ENCODE measurements around the gene LIG4.

DNA sequence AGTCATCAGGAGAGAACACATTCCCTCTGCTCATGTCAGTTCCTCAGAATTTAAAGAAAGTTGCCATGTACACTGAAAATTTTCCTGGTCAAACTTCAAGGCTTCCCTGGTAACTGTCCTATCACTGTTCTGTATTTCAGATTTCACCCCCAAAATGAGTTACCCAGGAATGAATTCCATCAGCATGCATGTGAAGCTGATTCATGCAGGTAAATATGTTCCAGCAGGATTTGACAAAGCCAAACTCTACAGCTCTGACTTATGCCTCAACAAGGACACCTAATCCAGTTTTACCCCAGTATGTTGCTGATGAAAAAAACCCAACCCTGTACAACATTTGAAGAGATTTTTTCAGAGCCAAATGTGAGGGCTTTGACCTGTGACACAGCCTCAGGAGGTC, 21.5 kb downstream of the LIG4 start:
- no peak for TF ChIP-seq EZH2 (IDR thresholded peaks at IDR 0.05; ENCODE audit: borderline replicate concordance, low read length)
- TF ChIP-seq, protein P1, sequence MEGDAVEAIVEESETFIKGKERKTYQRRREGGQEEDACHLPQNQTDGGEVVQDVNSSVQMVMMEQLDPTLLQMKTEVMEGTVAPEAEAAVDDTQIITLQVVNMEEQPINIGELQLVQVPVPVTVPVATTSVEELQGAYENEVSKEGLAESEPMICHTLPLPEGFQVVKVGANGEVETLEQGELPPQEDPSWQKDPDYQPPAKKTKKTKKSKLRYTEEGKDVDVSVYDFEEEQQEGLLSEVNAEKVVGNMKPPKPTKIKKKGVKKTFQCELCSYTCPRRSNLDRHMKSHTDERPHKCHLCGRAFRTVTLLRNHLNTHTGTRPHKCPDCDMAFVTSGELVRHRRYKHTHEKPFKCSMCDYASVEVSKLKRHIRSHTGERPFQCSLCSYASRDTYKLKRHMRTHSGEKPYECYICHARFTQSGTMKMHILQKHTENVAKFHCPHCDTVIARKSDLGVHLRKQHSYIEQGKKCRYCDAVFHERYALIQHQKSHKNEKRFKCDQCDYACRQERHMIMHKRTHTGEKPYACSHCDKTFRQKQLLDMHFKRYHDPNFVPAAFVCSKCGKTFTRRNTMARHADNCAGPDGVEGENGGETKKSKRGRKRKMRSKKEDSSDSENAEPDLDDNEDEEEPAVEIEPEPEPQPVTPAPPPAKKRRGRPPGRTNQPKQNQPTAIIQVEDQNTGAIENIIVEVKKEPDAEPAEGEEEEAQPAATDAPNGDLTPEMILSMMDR (conservative IDR thresholded peaks at IDR 0.05 in 1 of 2, IDR thresholded peaks at IDR 0.05 in 1 of 2; ENCODE audit: extremely low read depth in 1 of 2, insufficient read depth in 1 of 2, low read depth in 1 of 2, low read length in 2 of 2), result no peak
